Gastrocnemius medialis (tissue), 4 donors: ENCODE measurements around the gene ADAMTS18.

Experiments used
- POLR2A ChIP-seq, 2 donors: fragments of 450-650 bp; IDR thresholded peaks; one replicate each; pipeline ENCODE4 v1.6.1; 2017; ENCODE audit warnings: antibody characterized with exemption in 2 of 2, mild to moderate bottlenecking in 2 of 2, moderate library complexity in 2 of 2
- TF ChIP-seq, protein P1 (sequence below), 5 experiments: fragments of 450-650 bp in 3 of 5; fragments of 200-600 bp in 2 of 5; sonication (generic) in 2 of 5; IDR thresholded peaks in 4 of 5; conservative IDR thresholded peaks in 1 of 5; 1 replicate in 4 of 5; 2 replicates in 1 of 5; pipeline ENCODE4 v1.5.1; 2016 to 2019; ENCODE audit warnings: antibody characterized with exemption in 5 of 5, mild to moderate bottlenecking in 3 of 5, moderate library complexity in 3 of 5

DNA sequence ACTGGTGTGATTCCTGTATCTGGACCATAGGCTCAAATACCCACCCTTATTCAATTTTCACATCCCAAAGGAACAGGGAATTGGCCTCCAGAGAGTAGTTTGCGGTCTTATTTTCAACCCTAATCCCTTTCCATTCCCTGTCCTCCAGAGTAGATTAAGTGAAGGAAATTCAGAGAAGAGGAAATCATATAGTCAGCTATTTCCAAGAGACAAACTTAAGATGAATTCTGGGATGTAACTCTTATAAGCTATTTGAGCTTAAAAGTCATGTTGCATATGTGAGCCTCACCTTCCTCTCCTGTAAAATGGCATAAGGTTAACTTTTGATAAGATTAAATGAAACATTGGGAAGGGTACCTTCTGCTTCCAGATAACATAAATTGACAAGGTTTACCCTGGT lies 37.4 kb upstream of the ADAMTS18 start:
- TF ChIP-seq, protein P1, sequence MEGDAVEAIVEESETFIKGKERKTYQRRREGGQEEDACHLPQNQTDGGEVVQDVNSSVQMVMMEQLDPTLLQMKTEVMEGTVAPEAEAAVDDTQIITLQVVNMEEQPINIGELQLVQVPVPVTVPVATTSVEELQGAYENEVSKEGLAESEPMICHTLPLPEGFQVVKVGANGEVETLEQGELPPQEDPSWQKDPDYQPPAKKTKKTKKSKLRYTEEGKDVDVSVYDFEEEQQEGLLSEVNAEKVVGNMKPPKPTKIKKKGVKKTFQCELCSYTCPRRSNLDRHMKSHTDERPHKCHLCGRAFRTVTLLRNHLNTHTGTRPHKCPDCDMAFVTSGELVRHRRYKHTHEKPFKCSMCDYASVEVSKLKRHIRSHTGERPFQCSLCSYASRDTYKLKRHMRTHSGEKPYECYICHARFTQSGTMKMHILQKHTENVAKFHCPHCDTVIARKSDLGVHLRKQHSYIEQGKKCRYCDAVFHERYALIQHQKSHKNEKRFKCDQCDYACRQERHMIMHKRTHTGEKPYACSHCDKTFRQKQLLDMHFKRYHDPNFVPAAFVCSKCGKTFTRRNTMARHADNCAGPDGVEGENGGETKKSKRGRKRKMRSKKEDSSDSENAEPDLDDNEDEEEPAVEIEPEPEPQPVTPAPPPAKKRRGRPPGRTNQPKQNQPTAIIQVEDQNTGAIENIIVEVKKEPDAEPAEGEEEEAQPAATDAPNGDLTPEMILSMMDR (IDR thresholded peaks at IDR 0.05 in 4 of 5, conservative IDR thresholded peaks at IDR 0.05 in 1 of 5) = no peak
- TF ChIP-seq POLR2A (IDR thresholded peaks at IDR 0.05) = no peak
